NT2/D1 (cell line): Measurements from ENCODE around the gene C19orf38.
"Not testable (repeated sequence)": the region's sequence is repeated elsewhere in the genome, so short reads cannot be mapped to it uniquely, and the experiment has no call there.

ENCODE experiments used
- SUZ12 ChIP-seq: IDR thresholded peaks from 2 replicates; pipeline ENCODE4 v1.6.1; 2011; ENCODE audit not compliant: insufficient read length, insufficient read depth; ENCODE audit errors: extremely low read depth
- YY1 ChIP-seq: IDR thresholded peaks from 2 replicates; pipeline ENCODE4 v1.6.1; 2011; ENCODE audit not compliant: insufficient read length, insufficient read depth
- ZNF274 ChIP-seq: IDR thresholded peaks from 2 replicates; pipeline ENCODE4 v1.6.1; 2011; ENCODE audit warnings: mild to moderate bottlenecking, low read depth, low read length

DNA sequence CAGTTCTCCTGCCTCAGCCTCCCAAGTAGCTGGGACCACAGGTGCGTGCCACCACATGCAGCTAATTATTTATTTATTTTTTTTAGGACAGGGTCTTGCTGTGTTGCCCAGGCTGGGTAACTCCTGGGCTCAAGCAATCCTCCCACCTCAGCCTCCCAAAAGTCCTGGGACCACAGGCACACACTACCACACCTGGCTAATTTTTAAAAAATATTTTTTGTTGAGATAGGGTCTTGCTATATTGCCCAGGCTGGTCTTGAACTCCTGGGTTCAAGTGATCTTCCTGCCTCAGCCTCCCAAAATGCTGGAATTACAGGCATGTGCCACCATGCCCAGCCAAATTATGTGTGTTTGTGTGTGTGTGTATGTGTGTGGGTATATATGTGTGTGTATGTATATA, 8.7 kb downstream of the C19orf38 start:
- not testable (repeated sequence) for TF ChIP-seq ZNF274, YY1, SUZ12
